Spleen (tissue), 11 donors: ENCODE data around the gene IGHMBP2. TPM values are rescaled to one million over a fixed set of nuclear protein-coding genes. Genes with fewer than 3 reads are reported as not detected.

Experiments
- DNase-seq: peaks from one replicate; pipeline ENCODE4 v3.0.0-alpha.2; 2020
- H3K27ac ChIP-seq, 8 donors: fragments of 200-600 bp; sonication (generic) in 7 of 8; 1 replicate in 4 of 8; 2 replicates in 4 of 8; pipeline versions ENCODE4 v1.5.0 to v1.8.0; 2016 to 2021; ENCODE audit warnings: inconsistent platforms in 4 of 8, mild to moderate bottlenecking in 4 of 8, moderate library complexity in 1 of 8
- H3K27me3 ChIP-seq, 7 donors: fragments of 200-600 bp; sonication (generic) in 6 of 7; replicated peaks in 1 of 7; 1 replicate in 4 of 7; 2 replicates in 3 of 7; pipeline versions ENCODE4 v1.5.0 to v1.8.0; 2016 to 2021; ENCODE audit warnings: inconsistent platforms in 3 of 7, mild to moderate bottlenecking in 1 of 7
- H3K36me3 ChIP-seq, 6 donors: fragments of 200-600 bp; sonication (generic) in 5 of 6; 1 replicate in 4 of 6; 2 replicates in 2 of 6; pipeline versions ENCODE4 v1.5.0 to v1.8.0; 2016 to 2021; ENCODE audit warnings: inconsistent platforms in 2 of 6
- H3K4me1 ChIP-seq, 6 donors: fragments of 200-600 bp; sonication (generic) in 5 of 6; 1 replicate in 3 of 6; 2 replicates in 3 of 6; pipeline versions ENCODE4 v1.5.0 to v1.8.0; 2016 to 2021; ENCODE audit warnings: inconsistent platforms in 3 of 6
- H3K4me3 ChIP-seq, 8 donors: fragments of 200-600 bp; sonication (generic) in 7 of 8; 1 replicate in 4 of 8; 2 replicates in 4 of 8; pipeline versions ENCODE4 v1.5.0 to v1.8.0; 2016 to 2021; ENCODE audit warnings: inconsistent platforms in 4 of 8, mild to moderate bottlenecking in 4 of 8, moderate library complexity in 2 of 8
- H3K9me3 ChIP-seq, 8 donors: fragments of 200-600 bp; sonication (generic) in 7 of 8; 1 replicate in 4 of 8; 2 replicates in 4 of 8; pipeline versions ENCODE4 v1.5.0 to v1.8.0; 2016 to 2021; ENCODE audit warnings: inconsistent platforms in 4 of 8
- POLR2A ChIP-seq, 3 donors: fragments of 450-650 bp; IDR thresholded peaks; one replicate each; pipeline ENCODE4 v1.5.1; 2017; ENCODE audit warnings: antibody characterized with exemption in 3 of 3, mild to moderate bottlenecking in 1 of 3
- POLR2AphosphoS5 ChIP-seq, 3 donors: sonication (generic); formaldehyde crosslinking; IDR thresholded peaks; one replicate each; pipeline ENCODE4 v1.5.1; 2017; ENCODE audit warnings: antibody characterized with exemption in 3 of 3
- WGBS, 5 donors: extraction: QIAGEN DNeasy Blood & Tissue Kit in 3 of 5; methylation state at CpG; one replicate each; pipeline versions ENCODE4 v1.1.5 to v1.1.7; 2013 to 2018; 5-methylcytosine and 5-hydroxymethylcytosine counted together
- intact Hi-C: fragments of 100-400 bp; cut with DNase I; formaldehyde crosslinking; loops from one replicate; pipeline ENCODE4 v1.15.0; 2023; ENCODE audit warnings: low total_unique reads
- polyA plus RNA-seq, 3 donors: library from polyadenylated mRNA; stranded (reverse); fragments of 200-250 nt; gene quantifications; one replicate each; pipeline ENCODE4 v1.2.1, GENCODE V29; 2013
- total RNA-seq, 7 donors: library from RNA; depleted of rRNA in 3 of 7; stranded (reverse); fragments of >200 nt in 3 of 7; fragmentation: NEBNext Ultra II Directional in 4 of 7; extraction: Animal tissue kit (Norgen Biotek cat#: 25700) in 4 of 7; gene quantifications; one replicate each; pipeline versions ENCODE4 v1.1.0 to v1.2.1, GENCODE V29; 2016 to 2021
- TF ChIP-seq, protein P1 (sequence below), 11 experiments: fragments of 200-600 bp in 7 of 11; fragments of 450-650 bp in 4 of 11; sonication (generic) in 4 of 11; IDR thresholded peaks in 8 of 11; conservative IDR thresholded peaks in 3 of 11; 1 replicate in 7 of 11; 2 replicates in 4 of 11; pipeline versions ENCODE4 v1.4.0 to v1.8.0; 2016 to 2021; ENCODE audit warnings: antibody characterized with exemption in 11 of 11, inconsistent platforms in 4 of 11, mild to moderate bottlenecking in 1 of 11
- donor health status: healthy with polysubstance abuse.
- donor health status: DM: no; HTN: no; CAD: no; lungs with moderate emphysema.
- donor health status: DM: no; HTN: no; CAD: no.
- donor health status: Bipolar disorder and iron deficiency.
- donor health status: healthy.
- donor health status: DM: no; HTN: no; CAD: no.
- donor health status: DM: yes; HTN: yes; CAD: no.

Gene IGHMBP2
- total and polyA plus RNA-seq, 10 donors, result 8.2 to 31.6 (median 24.6) TPM

- Histone ChIP-seq H3K27me3 (peaks cover 0 to 36% (median 0%) of the 10 kb centered on the region in 7 donors), H3K4me3 (no peak overlapping the region), H3K36me3 (no peaks in the 10 kb centered on the region), H3K9me3 (no peaks in the 10 kb centered on the region), H3K27ac (no peak overlapping the region), H3K4me1 (peaks cover 0 to 7% (median 0%) of the 10 kb centered on the region in 6 donors)
- 83 to 90% (median 88%) methylated on average over 15 of the region's 15 CpGs for WGBS, 5 donors
- DNase-seq, result no peak
- intact Hi-C loops, result no loop called here
- no peak for TF ChIP-seq POLR2A (IDR thresholded peaks at IDR 0.05)
- TF ChIP-seq, protein P1, sequence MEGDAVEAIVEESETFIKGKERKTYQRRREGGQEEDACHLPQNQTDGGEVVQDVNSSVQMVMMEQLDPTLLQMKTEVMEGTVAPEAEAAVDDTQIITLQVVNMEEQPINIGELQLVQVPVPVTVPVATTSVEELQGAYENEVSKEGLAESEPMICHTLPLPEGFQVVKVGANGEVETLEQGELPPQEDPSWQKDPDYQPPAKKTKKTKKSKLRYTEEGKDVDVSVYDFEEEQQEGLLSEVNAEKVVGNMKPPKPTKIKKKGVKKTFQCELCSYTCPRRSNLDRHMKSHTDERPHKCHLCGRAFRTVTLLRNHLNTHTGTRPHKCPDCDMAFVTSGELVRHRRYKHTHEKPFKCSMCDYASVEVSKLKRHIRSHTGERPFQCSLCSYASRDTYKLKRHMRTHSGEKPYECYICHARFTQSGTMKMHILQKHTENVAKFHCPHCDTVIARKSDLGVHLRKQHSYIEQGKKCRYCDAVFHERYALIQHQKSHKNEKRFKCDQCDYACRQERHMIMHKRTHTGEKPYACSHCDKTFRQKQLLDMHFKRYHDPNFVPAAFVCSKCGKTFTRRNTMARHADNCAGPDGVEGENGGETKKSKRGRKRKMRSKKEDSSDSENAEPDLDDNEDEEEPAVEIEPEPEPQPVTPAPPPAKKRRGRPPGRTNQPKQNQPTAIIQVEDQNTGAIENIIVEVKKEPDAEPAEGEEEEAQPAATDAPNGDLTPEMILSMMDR (IDR thresholded peaks at IDR 0.05 in 8 of 11, conservative IDR thresholded peaks at IDR 0.05 in 3 of 11), result no peak
- TF ChIP-seq POLR2AphosphoS5 (IDR thresholded peaks at IDR 0.05), result no peak
Measured at GRCh38 chr11:68965901-68966853, 62.5 kb downstream of the IGHMBP2 start.

GRCh38 chr11:68966894-68967780, 63.4 kb downstream of the IGHMBP2 start:
- peaks cover 0 to 43% (median 0%) of the 10 kb centered on the region in 7 donors for H3K27me3 ChIP-seq
- 86 to 94% (median 90%) methylated on average over 8 to 9 of the region's 9 CpGs for WGBS, 5 donors
- no peaks in the 10 kb centered on the region for H3K36me3 ChIP-seq
- TF ChIP-seq POLR2A (IDR thresholded peaks at IDR 0.05) (no peak), POLR2AphosphoS5 (IDR thresholded peaks at IDR 0.05) (no peak)
- TF ChIP-seq, protein P1 (IDR thresholded peaks at IDR 0.05 in 8 of 11, conservative IDR thresholded peaks at IDR 0.05 in 3 of 11), result no peak
- H3K4me3 ChIP-seq, result no peak overlapping the region
- H3K27ac ChIP-seq, result no peak overlapping the region
- peaks cover 0 to 7% (median 0%) of the 10 kb centered on the region in 6 donors for H3K4me1 ChIP-seq
- DNase-seq, result no peak
- intact Hi-C loops, result no loop called here
- no peaks in the 10 kb centered on the region for H3K9me3 ChIP-seq

DNA sequence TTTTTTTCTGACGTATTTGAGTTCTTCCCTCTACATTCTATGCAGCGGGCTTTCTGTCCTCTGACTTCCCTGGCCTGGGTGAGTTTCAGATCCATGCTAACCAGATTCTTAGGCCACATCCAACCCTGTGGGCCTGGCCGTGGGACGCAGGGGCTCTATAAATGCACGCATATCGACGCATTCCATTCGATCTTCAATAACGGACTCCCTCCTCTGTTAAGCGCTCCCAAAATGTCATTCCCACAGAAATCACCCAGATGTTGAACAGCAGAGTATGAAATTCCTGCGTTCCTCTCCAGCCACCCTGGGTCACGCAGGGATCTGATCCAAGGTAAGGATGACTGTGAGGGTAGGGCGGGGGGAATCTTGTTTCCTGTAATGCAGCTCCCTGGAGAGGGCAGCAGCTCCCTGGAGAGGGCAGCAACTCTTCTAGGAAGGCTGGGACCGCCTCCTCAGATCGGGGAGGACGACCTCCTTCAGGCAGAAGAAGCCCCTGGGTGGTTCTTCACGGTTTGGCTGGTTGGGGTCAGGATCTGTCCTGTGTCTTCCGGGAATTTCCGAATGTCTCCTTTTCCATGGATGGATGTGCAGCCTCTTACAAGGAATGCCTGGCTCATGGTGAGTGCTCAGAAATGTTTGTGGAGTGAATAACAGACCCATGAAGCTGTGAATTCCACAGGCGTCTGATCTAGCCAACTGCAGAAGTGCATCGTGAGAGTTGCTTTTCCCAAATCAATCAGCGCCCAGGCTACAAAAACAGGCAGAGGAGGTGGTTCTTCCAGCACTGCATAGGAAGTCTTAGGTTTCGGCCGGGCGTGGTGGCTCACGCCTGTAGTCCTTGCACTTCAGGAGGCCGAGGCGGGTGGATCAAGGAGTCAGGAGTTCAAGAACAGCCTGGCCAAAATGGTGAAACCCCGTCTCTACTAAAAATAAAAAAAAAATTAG, 64.9 kb downstream of the IGHMBP2 start:
- intact Hi-C loops, result no loop called here
- Histone ChIP-seq H3K27me3 (peaks cover 0 to 45% (median 0%) of the 10 kb centered on the region in 7 donors), H3K27ac (no peak overlapping the region), H3K36me3 (no peaks in the 10 kb centered on the region), H3K4me3 (no peak overlapping the region), H3K4me1 (no peaks in the 10 kb centered on the region), H3K9me3 (no peaks in the 10 kb centered on the region)
- peak; percentile 41 for DNase-seq
- 71 to 77% (median 73%) methylated on average over 29 of the region's 29 CpGs for WGBS, 5 donors
- TF ChIP-seq POLR2A (IDR thresholded peaks at IDR 0.05) (no peak), POLR2AphosphoS5 (IDR thresholded peaks at IDR 0.05) (no peak)
- TF ChIP-seq, protein P1 (IDR thresholded peaks at IDR 0.05 in 8 of 11, conservative IDR thresholded peaks at IDR 0.05 in 3 of 11), result no peak
